ENCODE data around the gene KCNK5.

Gene KCNK5

GRCh38 chr6:39215640-39216158, 13.6 kb downstream of the KCNK5 start:
- DNase-seq (ENCODE audit: low read depth, low spot score): no peak

- no peak for DNase-seq (ENCODE audit: low read depth, low spot score)
Observed at GRCh38 chr6:39214846-39215639, 14.2 kb downstream of the KCNK5 start.

GRCh38 chr6:39214120-39214813, 15.0 kb downstream of the KCNK5 start:
- no peak for DNase-seq (ENCODE audit: low read depth, low spot score)

GRCh38 chr6:39213195-39213920, 15.9 kb downstream of the KCNK5 start:
- DNase-seq (ENCODE audit: low read depth, low spot score): no peak

- no peak for DNase-seq (ENCODE audit: low read depth, low spot score)
Observed at GRCh38 chr6:39211183-39211582, 18.1 kb downstream of the KCNK5 start.

GRCh38 chr6:39210450-39210849, 18.8 kb downstream of the KCNK5 start:
- no peak for DNase-seq (ENCODE audit: low read depth, low spot score)

- DNase-seq (ENCODE audit: low read depth, low spot score): no peak
Observed at GRCh38 chr6:39209911-39210310, 19.4 kb downstream of the KCNK5 start.

- no peak for DNase-seq (ENCODE audit: low read depth, low spot score)
Observed at GRCh38 chr6:39209360-39209811, 19.9 kb downstream of the KCNK5 start.

GRCh38 chr6:39208223-39208739, 21.0 kb downstream of the KCNK5 start:
- DNase-seq (ENCODE audit: low read depth, low spot score): no peak

GRCh38 chr6:39207416-39208222, 21.7 kb downstream of the KCNK5 start:
- no peak for DNase-seq (ENCODE audit: low read depth, low spot score)

- DNase-seq (ENCODE audit: low read depth, low spot score): no peak
Observed at GRCh38 chr6:39206250-39206721, 23.0 kb downstream of the KCNK5 start.

GRCh38 chr6:39204646-39205244, 24.5 kb downstream of the KCNK5 start:
- no peak for DNase-seq (ENCODE audit: low read depth, low spot score)

- no peak for DNase-seq (ENCODE audit: low read depth, low spot score)
Observed at GRCh38 chr6:39204160-39204495, 25.1 kb downstream of the KCNK5 start.

GRCh38 chr6:39203436-39204159, 25.7 kb downstream of the KCNK5 start:
- no peak for DNase-seq (ENCODE audit: low read depth, low spot score)

- DNase-seq (ENCODE audit: low read depth, low spot score): no peak
Observed at GRCh38 chr6:39202166-39202565, 27.1 kb downstream of the KCNK5 start.

- DNase-seq (ENCODE audit: low read depth, low spot score): no peak
Observed at GRCh38 chr6:39200498-39201020, 28.7 kb downstream of the KCNK5 start.

- DNase-seq (ENCODE audit: low read depth, low spot score): no peak
Observed at GRCh38 chr6:39199976-39200375, 29.3 kb downstream of the KCNK5 start.

GRCh38 chr6:39199231-39199940, 29.9 kb downstream of the KCNK5 start:
- no peak for DNase-seq (ENCODE audit: low read depth, low spot score)

- no peak for DNase-seq (ENCODE audit: low read depth, low spot score)
Observed at GRCh38 chr6:39198528-39198927, 30.7 kb downstream of the KCNK5 start.
